ENCODE results near the gene SRRM3.
"Not testable (repeated sequence)": the region's sequence is repeated elsewhere in the genome, so short reads cannot be mapped to it uniquely, and the experiment has no call there.

The SRRM3 gene

GRCh38 chr7:76165106-76165972, 36.4 kb upstream of the SRRM3 start:
- DNase-seq (ENCODE audit: low read depth) = no peak
- TF ChIP-seq CTCF (IDR thresholded peaks at IDR 0.05; ENCODE audit: control insufficient read depth, insufficient read depth, low read depth, low read length, missing control alignments) = no peak
- no peak overlapping the region for H3K4me3 ChIP-seq (ENCODE audit: control insufficient read depth, low read depth, low read length)

GRCh38 chr7:76165973-76166403, 35.7 kb upstream of the SRRM3 start:
- H3K4me3 ChIP-seq (ENCODE audit: control insufficient read depth, low read depth, low read length) = peak overlapping the region; percentile 65
- no peak for DNase-seq (ENCODE audit: low read depth)
- TF ChIP-seq CTCF (IDR thresholded peaks at IDR 0.05; ENCODE audit: control insufficient read depth, insufficient read depth, low read depth, low read length, missing control alignments) = no peak

- H3K4me3 ChIP-seq (ENCODE audit: control insufficient read depth, low read depth, low read length) = peak overlapping the region; percentile 65
- DNase-seq (ENCODE audit: low read depth) = peak; percentile 63
- peak; percentile 11 for TF ChIP-seq CTCF (IDR thresholded peaks at IDR 0.05; ENCODE audit: control insufficient read depth, insufficient read depth, low read depth, low read length, missing control alignments)
Observed at GRCh38 chr7:76166404-76167255, 35.1 kb upstream of the SRRM3 start.

- no peak for TF ChIP-seq CTCF (IDR thresholded peaks at IDR 0.05; ENCODE audit: control insufficient read depth, insufficient read depth, low read depth, low read length, missing control alignments)
Observed at GRCh38 chr7:76173566-76174205, 28.0 kb upstream of the SRRM3 start.

GRCh38 chr7:76176951-76177350, 24.7 kb upstream of the SRRM3 start:
- not testable (repeated sequence) for H3K4me3 ChIP-seq (ENCODE audit: control insufficient read depth, low read depth, low read length); DNase-seq (ENCODE audit: low read depth)

More at GRCh38 chr7:76173566-76174205, 28.0 kb upstream of the SRRM3 start:
- H3K4me3 ChIP-seq (ENCODE audit: control insufficient read depth, low read depth, low read length) = no peak overlapping the region
- DNase-seq (ENCODE audit: low read depth) = no peak

GRCh38 chr7:76179686-76180085, 22.0 kb upstream of the SRRM3 start:
- no peak overlapping the region for H3K4me3 ChIP-seq (ENCODE audit: control insufficient read depth, low read depth, low read length)
- no peak for DNase-seq (ENCODE audit: low read depth)
- no peak for TF ChIP-seq CTCF (IDR thresholded peaks at IDR 0.05; ENCODE audit: control insufficient read depth, insufficient read depth, low read depth, low read length, missing control alignments)

All from AG09309 (cell line).